Duodenal mucosa (tissue), 2 donors: Measurements from ENCODE around the gene HYAL1.
"Not testable (repeated sequence)": the region's sequence is repeated elsewhere in the genome, so short reads cannot be mapped to it uniquely, and the experiment has no call there.

Experiments used
- H3K27ac ChIP-seq: one replicate; pipeline ENCODE4 v1.7.0; 2013; ENCODE audit warnings: low read depth, low read length
- H3K27me3 ChIP-seq, 2 donors: one replicate each; pipeline ENCODE4 v1.7.0; 2013; ENCODE audit warnings: low read length in 2 of 2, control low read depth in 1 of 2; ENCODE audit not compliant: insufficient read depth in 2 of 2, control insufficient read depth in 1 of 2
- H3K36me3 ChIP-seq, 2 donors: one replicate each; pipeline ENCODE4 v1.7.0; 2013; ENCODE audit warnings: low read length in 2 of 2, control low read depth in 1 of 2; ENCODE audit not compliant: insufficient read depth in 2 of 2, control insufficient read depth in 1 of 2
- H3K4me1 ChIP-seq, 2 donors: one replicate each; pipeline ENCODE4 v1.7.0; 2013; ENCODE audit warnings: low read length in 2 of 2, control low read depth in 1 of 2; ENCODE audit not compliant: insufficient read depth in 2 of 2, control insufficient read depth in 1 of 2
- H3K4me3 ChIP-seq, 2 donors: one replicate each; pipeline ENCODE4 v1.7.0; 2013; ENCODE audit warnings: low read length in 2 of 2, low read depth in 1 of 2
- H3K9ac ChIP-seq, 2 donors: one replicate each; pipeline ENCODE4 v1.7.0; 2013; ENCODE audit warnings: low read length in 2 of 2, low read depth in 1 of 2
- H3K9me3 ChIP-seq, 2 donors: one replicate each; pipeline ENCODE4 v1.7.0; 2013; ENCODE audit warnings: low read length in 2 of 2, control low read depth in 1 of 2; ENCODE audit not compliant: control insufficient read depth in 1 of 2

Gene HYAL1

DNA sequence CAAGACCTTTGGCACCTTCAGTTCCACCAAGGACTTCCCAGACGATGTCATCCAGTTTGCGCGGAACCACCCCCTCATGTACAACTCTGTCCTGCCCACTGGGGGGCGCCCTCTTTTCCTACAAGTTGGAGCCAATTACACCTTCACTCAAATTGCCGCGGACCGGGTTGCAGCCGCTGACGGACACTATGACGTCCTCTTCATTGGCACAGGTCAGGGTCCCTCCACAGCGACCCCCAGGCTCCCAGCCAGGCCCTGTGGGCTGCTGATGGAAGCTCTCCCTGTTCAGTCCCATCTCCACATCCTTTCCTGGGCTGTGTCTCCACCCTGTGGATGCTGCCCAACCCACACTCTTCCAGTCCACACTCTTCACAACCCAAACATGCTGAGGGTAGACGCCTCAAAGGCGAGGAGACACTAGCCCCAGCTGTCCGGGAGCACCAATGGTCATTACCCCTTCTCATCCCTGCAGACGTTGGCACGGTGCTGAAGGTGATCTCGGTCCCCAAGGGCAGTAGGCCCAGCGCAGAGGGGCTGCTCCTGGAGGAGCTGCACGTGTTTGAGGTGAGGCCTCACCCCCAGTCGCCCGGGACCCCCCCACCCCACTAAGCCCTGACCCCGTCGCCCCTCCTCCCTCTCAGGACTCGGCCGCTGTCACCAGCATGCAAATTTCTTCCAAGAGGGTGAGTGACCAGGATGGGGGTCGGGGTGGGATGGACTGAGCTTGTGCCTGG is 28.8 kb downstream of the HYAL1 start:
- no peak overlapping the region for H3K4me3 ChIP-seq
- H3K4me1 ChIP-seq, result peaks cover 29 to 44% of the 10 kb centered on the region in 2 donors
- peak overlapping the region in 1 of 2 donors; percentile 43 for H3K9ac ChIP-seq
- H3K27me3 ChIP-seq, result peaks cover 4 to 6% of the 10 kb centered on the region in 2 donors
- no peaks in the 10 kb centered on the region for H3K9me3 ChIP-seq
- H3K36me3 ChIP-seq, result peaks cover 0 to 8% of the 10 kb centered on the region in 2 donors
- no peak overlapping the region for H3K27ac ChIP-seq

DNA sequence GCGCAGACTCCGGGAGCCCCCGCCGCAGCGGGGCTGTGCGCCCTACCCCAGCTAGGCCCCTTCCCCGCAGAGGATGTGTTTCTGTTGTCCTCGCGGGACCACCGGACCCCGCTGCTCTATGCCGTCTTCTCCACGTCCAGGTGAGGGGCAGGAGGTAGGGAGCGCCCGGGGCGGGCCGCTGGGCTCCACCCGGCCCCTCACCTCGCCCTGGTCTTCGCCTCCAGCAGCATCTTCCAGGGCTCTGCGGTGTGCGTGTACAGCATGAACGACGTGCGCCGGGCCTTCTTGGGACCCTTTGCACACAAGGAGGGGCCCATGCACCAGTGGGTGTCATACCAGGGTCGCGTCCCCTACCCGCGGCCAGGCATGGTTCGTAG is 29.7 kb downstream of the HYAL1 start:
- peaks cover 0 to 8% of the 10 kb centered on the region in 2 donors for H3K36me3 ChIP-seq
- H3K27me3 ChIP-seq, result peaks cover 4 to 6% of the 10 kb centered on the region in 2 donors
- peak overlapping the region in 1 of 2 donors; percentile 44 for H3K4me3 ChIP-seq
- H3K9ac ChIP-seq, result peak overlapping the region in 1 of 2 donors; percentile 43
- no peak overlapping the region for H3K27ac ChIP-seq
- H3K9me3 ChIP-seq, result no peaks in the 10 kb centered on the region
- H3K4me1 ChIP-seq, result peaks cover 31 to 50% of the 10 kb centered on the region in 2 donors

DNA sequence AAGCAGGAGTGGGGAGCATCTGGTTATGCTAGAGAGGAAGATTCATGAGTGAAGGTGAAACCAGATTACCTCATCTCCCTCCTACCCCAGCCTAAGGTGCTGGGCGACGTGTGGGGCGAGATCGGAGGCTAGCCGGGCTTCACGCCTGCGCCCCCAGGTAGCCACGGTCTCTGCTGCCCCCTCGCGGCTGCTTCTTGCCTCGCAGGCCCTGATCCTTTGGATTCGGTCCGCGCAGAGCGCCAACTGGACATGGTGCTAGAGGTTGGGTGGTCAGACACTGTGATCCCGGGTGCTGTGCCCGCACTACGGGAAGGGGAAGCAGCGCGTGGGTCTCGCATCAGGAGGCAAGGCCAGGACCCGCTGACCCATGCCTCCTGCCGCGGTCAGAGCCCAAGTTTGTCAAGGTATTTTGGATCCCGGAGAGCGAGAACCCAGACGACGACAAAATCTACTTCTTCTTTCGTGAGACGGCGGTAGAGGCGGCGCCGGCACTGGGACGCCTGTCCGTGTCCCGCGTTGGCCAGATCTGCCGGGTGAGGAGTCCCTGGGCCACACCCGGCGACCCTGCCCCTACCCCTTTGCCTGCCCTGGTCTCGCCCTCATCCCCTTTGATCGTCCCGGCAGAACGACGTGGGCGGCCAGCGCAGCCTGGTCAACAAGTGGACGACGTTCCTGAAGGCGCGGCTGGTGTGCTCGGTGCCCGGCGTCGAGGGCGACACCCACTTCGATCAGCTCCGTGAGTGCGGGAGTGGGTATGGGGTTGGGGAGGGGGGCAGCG is 30.3 kb downstream of the HYAL1 start:
- no peaks in the 10 kb centered on the region for H3K9me3 ChIP-seq
- H3K4me1 ChIP-seq, result peaks cover 36 to 55% of the 10 kb centered on the region in 2 donors
- H3K27me3 ChIP-seq, result peaks cover 4 to 6% of the 10 kb centered on the region in 2 donors
- H3K9ac ChIP-seq, result peak overlapping the region; percentile 45 to 52
- no peak overlapping the region for H3K27ac ChIP-seq
- H3K4me3 ChIP-seq, result peak overlapping the region; percentile 44 to 58
- H3K36me3 ChIP-seq, result peaks cover 0 to 6% of the 10 kb centered on the region in 2 donors

DNA sequence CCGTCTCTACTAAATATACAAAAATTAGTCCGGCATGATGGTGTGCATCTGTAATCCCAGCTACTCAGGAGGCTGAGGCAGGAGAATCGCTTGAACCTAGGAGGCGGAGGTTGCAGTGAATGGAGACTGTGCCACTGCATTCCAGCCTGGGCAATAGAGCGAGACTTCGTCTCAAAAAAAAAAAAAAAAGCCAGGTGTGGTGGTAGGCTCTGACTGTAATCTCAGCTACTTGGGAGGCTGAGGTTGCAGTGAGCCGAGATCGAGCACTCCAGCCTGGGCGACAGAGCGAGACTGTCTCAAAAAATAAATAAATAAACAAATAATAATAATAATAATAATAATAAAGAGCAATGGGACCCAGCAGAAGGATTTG is 30.9 kb downstream of the HYAL1 start:
- H3K4me1 ChIP-seq, result peaks cover 42 to 61% of the 10 kb centered on the region in 2 donors
- H3K9ac ChIP-seq, H3K36me3 ChIP-seq, H3K27ac ChIP-seq, H3K9me3 ChIP-seq, H3K27me3 ChIP-seq, H3K4me3 ChIP-seq: not testable (repeated sequence)

DNA sequence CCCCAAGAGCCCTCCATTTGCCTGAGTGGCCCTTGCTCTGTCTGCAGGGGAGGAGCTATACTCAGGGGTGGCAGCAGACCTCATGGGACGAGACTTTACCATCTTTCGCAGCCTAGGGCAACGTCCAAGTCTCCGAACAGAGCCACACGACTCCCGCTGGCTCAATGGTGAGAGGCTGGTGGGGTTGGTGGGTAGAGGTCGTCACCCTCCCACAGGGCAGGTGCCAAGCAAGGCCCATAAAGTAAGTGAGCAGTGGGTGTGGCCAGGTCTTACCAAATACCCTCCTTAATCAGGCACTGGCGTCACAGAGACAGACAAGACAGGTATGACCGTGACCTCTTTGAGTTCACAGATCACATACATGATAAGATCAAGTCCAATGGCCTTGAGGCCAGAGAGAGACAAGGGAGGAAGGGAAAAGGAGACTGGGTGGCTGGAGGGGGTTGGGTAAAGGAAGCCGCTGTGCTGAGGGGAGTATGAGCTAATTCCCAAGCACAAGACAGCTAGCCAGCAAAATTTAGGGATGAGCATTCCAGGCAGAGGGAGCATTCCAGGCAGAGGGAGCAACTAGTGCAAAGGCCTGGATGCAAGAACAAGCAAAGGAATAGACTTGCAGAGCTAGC is 31.9 kb downstream of the HYAL1 start:
- H3K27ac ChIP-seq, result peak overlapping the region; percentile 37
- H3K4me1 ChIP-seq, result peaks cover 53 to 72% of the 10 kb centered on the region in 2 donors

DNA sequence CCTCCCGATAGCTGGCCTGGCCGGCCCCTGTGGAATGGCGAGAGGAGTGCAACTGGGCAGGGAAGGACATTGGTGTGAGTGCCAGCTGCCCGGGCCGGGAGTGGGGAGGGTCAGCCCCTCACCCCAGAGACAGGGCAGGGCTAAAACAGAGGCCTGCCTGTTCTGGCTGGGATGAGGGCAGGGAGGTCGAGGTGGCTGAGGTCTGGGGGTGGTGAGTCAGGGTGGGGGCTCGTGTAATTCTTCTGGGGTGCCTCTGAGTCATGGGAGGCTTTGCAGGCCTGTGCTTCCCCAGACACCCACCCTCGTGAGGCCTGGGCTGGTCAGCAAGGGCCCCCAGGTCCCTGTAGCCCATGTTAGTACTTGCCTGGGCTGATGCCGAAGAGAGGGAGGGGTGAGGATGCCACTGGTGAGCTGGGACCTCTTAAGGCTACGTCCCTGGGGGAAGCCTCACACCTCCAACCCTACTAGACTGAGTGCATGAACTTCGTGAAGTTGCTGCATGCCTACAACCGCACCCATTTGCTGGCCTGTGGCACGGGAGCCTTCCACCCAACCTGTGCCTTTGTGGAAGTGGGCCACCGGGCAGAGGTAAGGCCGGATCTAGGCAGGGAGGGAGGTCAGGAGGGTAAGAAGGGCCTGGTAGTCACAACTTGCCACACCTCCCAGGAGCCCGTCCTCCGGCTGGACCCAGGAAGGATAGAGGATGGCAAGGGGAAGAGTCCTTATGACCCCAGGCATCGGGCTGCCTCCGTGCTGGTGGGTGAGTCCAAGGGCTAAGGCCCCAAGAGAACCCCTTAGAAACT is 32.8 kb downstream of the HYAL1 start:
- Histone ChIP-seq H3K9ac (peak overlapping the region; percentile 91 to 96), H3K4me3 (peak overlapping the region; percentile 69 to 74), H3K36me3 (peaks cover 0 to 4% of the 10 kb centered on the region in 2 donors), H3K9me3 (no peaks in the 10 kb centered on the region), H3K4me1 (peaks cover 60 to 78% of the 10 kb centered on the region in 2 donors), H3K27ac (peak overlapping the region; percentile 69), H3K27me3 (peaks cover 4 to 6% of the 10 kb centered on the region in 2 donors)

More for the DNA sequence above, 31.9 kb downstream of the HYAL1 start:
- peak overlapping the region in 1 of 2 donors; percentile 91 for H3K9ac ChIP-seq
- H3K9me3 ChIP-seq, result no peaks in the 10 kb centered on the region
- H3K27me3 ChIP-seq, result peaks cover 4 to 6% of the 10 kb centered on the region in 2 donors
- peak overlapping the region in 1 of 2 donors; percentile 74 for H3K4me3 ChIP-seq
- peaks cover 0 to 4% of the 10 kb centered on the region in 2 donors for H3K36me3 ChIP-seq

DNA sequence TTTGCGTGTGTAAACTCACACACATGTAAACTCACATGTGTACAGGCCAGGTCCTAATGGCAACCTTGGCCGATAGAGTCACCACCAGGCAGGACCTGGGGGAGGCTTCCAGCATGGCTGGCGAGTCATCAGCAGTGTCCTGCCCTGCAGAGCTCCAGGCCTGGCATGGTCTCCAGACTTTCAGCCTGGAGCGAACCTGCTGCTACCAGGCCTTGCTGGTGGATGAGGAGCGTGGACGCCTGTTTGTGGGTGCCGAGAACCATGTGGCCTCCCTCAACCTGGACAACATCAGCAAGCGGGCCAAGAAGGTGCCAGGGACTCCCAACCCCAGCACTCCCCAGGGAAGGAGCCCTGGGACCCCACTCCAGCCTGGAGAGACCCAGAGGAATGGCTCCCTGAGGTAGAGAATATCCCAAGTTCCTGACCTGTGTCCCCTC is 33.4 kb downstream of the HYAL1 start:
- Histone ChIP-seq H3K9ac (peak overlapping the region; percentile 91 to 96), H3K9me3 (no peaks in the 10 kb centered on the region), H3K27me3 (peaks cover 2 to 4% of the 10 kb centered on the region in 2 donors), H3K27ac (peak overlapping the region; percentile 69), H3K4me3 (peak overlapping the region; percentile 69 to 74), H3K36me3 (peaks cover 0 to 1% of the 10 kb centered on the region in 2 donors), H3K4me1 (peaks cover 67 to 84% of the 10 kb centered on the region in 2 donors)

DNA sequence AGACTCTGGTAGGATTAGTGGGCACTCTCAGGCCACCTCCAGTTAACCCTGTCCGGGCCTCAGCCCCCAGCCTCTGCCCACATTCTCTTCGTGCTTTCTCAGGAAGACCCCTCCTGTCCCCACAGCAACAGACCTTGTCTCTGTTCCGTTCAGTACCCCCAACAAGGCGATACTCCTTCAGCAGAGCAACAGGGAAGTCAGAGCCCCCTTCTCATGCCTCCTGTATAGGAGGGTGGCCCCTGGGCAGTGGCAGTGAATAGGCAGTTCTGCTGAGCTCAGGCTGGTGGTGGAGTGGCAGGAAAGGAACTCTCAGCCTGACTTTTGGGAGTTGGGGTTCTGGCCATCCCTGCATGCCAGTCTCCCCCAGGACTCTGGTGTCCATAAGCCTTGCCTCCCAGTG is 33.9 kb downstream of the HYAL1 start:
- Histone ChIP-seq H3K36me3 (no peaks in the 10 kb centered on the region), H3K9ac (peak overlapping the region; percentile 91 to 96), H3K9me3 (no peaks in the 10 kb centered on the region), H3K4me1 (peaks cover 71 to 84% of the 10 kb centered on the region in 2 donors), H3K27me3 (peaks cover 0 to 2% of the 10 kb centered on the region in 2 donors), H3K4me3 (peak overlapping the region; percentile 69 to 74), H3K27ac (peak overlapping the region; percentile 69)

DNA sequence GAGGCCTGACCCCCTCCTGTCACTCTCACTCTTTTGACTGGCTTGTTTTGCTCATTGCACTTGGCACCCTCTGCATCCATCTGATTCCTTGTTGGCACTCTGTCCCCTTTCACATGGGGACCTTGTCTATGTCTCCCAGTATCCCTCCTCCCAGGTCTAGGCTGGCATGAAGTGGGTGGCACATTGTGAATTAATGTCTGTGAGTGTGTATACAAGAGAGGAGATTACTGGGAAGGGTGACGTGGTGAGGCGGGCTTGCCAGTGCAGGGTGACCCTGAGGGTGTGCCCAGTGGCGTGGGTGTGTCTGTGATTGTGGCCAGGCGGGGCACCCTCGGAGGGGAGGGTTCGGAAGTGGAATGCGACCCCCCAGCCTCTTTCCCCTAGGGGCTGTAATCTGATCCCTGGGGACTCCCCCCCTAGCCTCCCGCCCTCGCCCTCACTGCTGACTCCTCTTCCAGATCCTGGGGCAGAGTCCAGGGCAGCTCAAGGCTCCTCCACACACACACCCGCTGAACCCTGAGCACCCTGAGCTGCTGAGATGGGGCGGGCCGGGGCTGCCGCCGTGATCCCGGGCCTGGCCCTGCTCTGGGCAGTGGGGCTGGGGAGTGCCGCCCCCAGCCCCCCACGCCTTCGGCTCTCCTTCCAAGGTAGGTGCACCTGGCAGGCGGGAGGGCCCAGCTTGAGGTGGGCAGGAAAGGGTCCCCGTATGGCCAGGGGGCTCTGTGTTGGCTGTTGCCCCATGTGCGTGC is 34.5 kb downstream of the HYAL1 start, which contains the start of gene SEMA3B:
Gene SEMA3B (plus strand): TSS at position 445 of the 749 bp plus-strand sequence. CDS start 94 bp downstream, at position 539.
- Histone ChIP-seq H3K27ac (peak within 1 kb of the TSS; percentile 69), H3K4me1 (peaks cover 72 to 83% of the 10 kb centered on the region in 2 donors)

More for the DNA sequence above, 34.5 kb downstream of the HYAL1 start, which contains the start of gene SEMA3B:
- Histone ChIP-seq H3K4me3 (peak within 1 kb of the TSS; percentile 69 to 74), H3K9me3 (no peaks in the 10 kb centered on the region), H3K27me3 (no peaks in the 10 kb centered on the region), H3K9ac (peak within 1 kb of the TSS; percentile 91 to 96), H3K36me3 (no peaks in the 10 kb centered on the region)
